Spleen (tissue), 11 donors: ENCODE measurements around the gene TJP2. TPM values are rescaled to one million over a fixed set of nuclear protein-coding genes. Genes with fewer than 3 reads are reported as not detected.

Experiments
- DNase-seq: peaks from one replicate; pipeline ENCODE4 v3.0.0-alpha.2; 2020
- H3K27ac ChIP-seq, 8 donors: fragments of 200-600 bp; sonication (generic) in 7 of 8; 1 replicate in 4 of 8; 2 replicates in 4 of 8; pipeline versions ENCODE4 v1.5.0 to v1.8.0; 2016 to 2021; ENCODE audit warnings: inconsistent platforms in 4 of 8, mild to moderate bottlenecking in 4 of 8, moderate library complexity in 1 of 8
- H3K27me3 ChIP-seq, 7 donors: fragments of 200-600 bp; sonication (generic) in 6 of 7; replicated peaks in 1 of 7; 1 replicate in 4 of 7; 2 replicates in 3 of 7; pipeline versions ENCODE4 v1.5.0 to v1.8.0; 2016 to 2021; ENCODE audit warnings: inconsistent platforms in 3 of 7, mild to moderate bottlenecking in 1 of 7
- H3K36me3 ChIP-seq, 6 donors: fragments of 200-600 bp; sonication (generic) in 5 of 6; 1 replicate in 4 of 6; 2 replicates in 2 of 6; pipeline versions ENCODE4 v1.5.0 to v1.8.0; 2016 to 2021; ENCODE audit warnings: inconsistent platforms in 2 of 6
- H3K4me1 ChIP-seq, 6 donors: fragments of 200-600 bp; sonication (generic) in 5 of 6; 1 replicate in 3 of 6; 2 replicates in 3 of 6; pipeline versions ENCODE4 v1.5.0 to v1.8.0; 2016 to 2021; ENCODE audit warnings: inconsistent platforms in 3 of 6
- H3K4me3 ChIP-seq, 8 donors: fragments of 200-600 bp; sonication (generic) in 7 of 8; 1 replicate in 4 of 8; 2 replicates in 4 of 8; pipeline versions ENCODE4 v1.5.0 to v1.8.0; 2016 to 2021; ENCODE audit warnings: inconsistent platforms in 4 of 8, mild to moderate bottlenecking in 4 of 8, moderate library complexity in 2 of 8
- H3K9me3 ChIP-seq, 8 donors: fragments of 200-600 bp; sonication (generic) in 7 of 8; 1 replicate in 4 of 8; 2 replicates in 4 of 8; pipeline versions ENCODE4 v1.5.0 to v1.8.0; 2016 to 2021; ENCODE audit warnings: inconsistent platforms in 4 of 8
- POLR2A ChIP-seq, 3 donors: fragments of 450-650 bp; IDR thresholded peaks; one replicate each; pipeline ENCODE4 v1.5.1; 2017; ENCODE audit warnings: antibody characterized with exemption in 3 of 3, mild to moderate bottlenecking in 1 of 3
- POLR2AphosphoS5 ChIP-seq, 3 donors: sonication (generic); formaldehyde crosslinking; IDR thresholded peaks; one replicate each; pipeline ENCODE4 v1.5.1; 2017; ENCODE audit warnings: antibody characterized with exemption in 3 of 3
- WGBS, 5 donors: extraction: QIAGEN DNeasy Blood & Tissue Kit in 3 of 5; methylation state at CpG; one replicate each; pipeline versions ENCODE4 v1.1.5 to v1.1.7; 2013 to 2018; 5-methylcytosine and 5-hydroxymethylcytosine counted together
- intact Hi-C: fragments of 100-400 bp; cut with DNase I; formaldehyde crosslinking; loops from one replicate; pipeline ENCODE4 v1.15.0; 2023; ENCODE audit warnings: low total_unique reads
- polyA plus RNA-seq, 3 donors: library from polyadenylated mRNA; stranded (reverse); fragments of 200-250 nt; gene quantifications; one replicate each; pipeline ENCODE4 v1.2.1, GENCODE V29; 2013
- total RNA-seq, 7 donors: library from RNA; depleted of rRNA in 3 of 7; stranded (reverse); fragments of >200 nt in 3 of 7; fragmentation: NEBNext Ultra II Directional in 4 of 7; extraction: Animal tissue kit (Norgen Biotek cat#: 25700) in 4 of 7; gene quantifications; one replicate each; pipeline versions ENCODE4 v1.1.0 to v1.2.1, GENCODE V29; 2016 to 2021
- TF ChIP-seq, protein P1 (sequence below), 11 experiments: fragments of 200-600 bp in 7 of 11; fragments of 450-650 bp in 4 of 11; sonication (generic) in 4 of 11; IDR thresholded peaks in 8 of 11; conservative IDR thresholded peaks in 3 of 11; 1 replicate in 7 of 11; 2 replicates in 4 of 11; pipeline versions ENCODE4 v1.4.0 to v1.8.0; 2016 to 2021; ENCODE audit warnings: antibody characterized with exemption in 11 of 11, inconsistent platforms in 4 of 11, mild to moderate bottlenecking in 1 of 11
- donor health status: healthy with polysubstance abuse.
- donor health status: DM: no; HTN: no; CAD: no; lungs with moderate emphysema.
- donor health status: DM: no; HTN: no; CAD: no.
- donor health status: Bipolar disorder and iron deficiency.
- donor health status: healthy.
- donor health status: DM: no; HTN: no; CAD: no.
- donor health status: DM: yes; HTN: yes; CAD: no.

The TJP2 gene
- total and polyA plus RNA-seq, 10 donors, result 2.9 to 20.5 (median 15.2) TPM

DNA sequence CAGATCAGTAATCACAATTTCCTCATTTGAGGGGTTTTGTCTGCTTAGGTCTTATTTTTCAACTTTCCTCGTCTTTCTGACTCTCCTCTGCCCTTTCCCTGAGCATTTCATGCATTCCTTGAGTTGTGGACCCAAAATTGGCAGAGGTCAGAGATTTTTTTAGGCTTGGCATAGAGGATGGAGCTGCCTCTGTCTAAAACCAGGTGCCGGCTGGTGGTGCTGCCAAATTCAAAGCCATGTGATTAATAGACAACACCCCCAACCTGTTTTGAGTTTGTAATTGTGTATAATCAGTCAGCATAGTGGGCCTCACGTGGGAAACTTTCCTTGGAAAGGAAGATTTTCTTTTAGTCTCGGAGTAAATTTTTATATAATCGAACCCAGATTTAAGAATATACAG is 39.6 kb downstream of the TJP2 start:
- 91 to 98% (median 94%) methylated on average over 5 of the region's 5 CpGs for WGBS, 5 donors
- Histone ChIP-seq H3K4me1 (no peaks in the 10 kb centered on the region), H3K36me3 (peaks cover 0 to 25% (median 0%) of the 10 kb centered on the region in 6 donors), H3K27ac (no peak overlapping the region), H3K9me3 (no peaks in the 10 kb centered on the region), H3K4me3 (no peak overlapping the region), H3K27me3 (no peaks in the 10 kb centered on the region)
- DNase-seq, result no peak
- intact Hi-C loops, result no loop called here
- TF ChIP-seq, protein P1, sequence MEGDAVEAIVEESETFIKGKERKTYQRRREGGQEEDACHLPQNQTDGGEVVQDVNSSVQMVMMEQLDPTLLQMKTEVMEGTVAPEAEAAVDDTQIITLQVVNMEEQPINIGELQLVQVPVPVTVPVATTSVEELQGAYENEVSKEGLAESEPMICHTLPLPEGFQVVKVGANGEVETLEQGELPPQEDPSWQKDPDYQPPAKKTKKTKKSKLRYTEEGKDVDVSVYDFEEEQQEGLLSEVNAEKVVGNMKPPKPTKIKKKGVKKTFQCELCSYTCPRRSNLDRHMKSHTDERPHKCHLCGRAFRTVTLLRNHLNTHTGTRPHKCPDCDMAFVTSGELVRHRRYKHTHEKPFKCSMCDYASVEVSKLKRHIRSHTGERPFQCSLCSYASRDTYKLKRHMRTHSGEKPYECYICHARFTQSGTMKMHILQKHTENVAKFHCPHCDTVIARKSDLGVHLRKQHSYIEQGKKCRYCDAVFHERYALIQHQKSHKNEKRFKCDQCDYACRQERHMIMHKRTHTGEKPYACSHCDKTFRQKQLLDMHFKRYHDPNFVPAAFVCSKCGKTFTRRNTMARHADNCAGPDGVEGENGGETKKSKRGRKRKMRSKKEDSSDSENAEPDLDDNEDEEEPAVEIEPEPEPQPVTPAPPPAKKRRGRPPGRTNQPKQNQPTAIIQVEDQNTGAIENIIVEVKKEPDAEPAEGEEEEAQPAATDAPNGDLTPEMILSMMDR (IDR thresholded peaks at IDR 0.05 in 8 of 11, conservative IDR thresholded peaks at IDR 0.05 in 3 of 11), result no peak
- TF ChIP-seq POLR2A (IDR thresholded peaks at IDR 0.05) (no peak), POLR2AphosphoS5 (IDR thresholded peaks at IDR 0.05) (no peak)

DNA sequence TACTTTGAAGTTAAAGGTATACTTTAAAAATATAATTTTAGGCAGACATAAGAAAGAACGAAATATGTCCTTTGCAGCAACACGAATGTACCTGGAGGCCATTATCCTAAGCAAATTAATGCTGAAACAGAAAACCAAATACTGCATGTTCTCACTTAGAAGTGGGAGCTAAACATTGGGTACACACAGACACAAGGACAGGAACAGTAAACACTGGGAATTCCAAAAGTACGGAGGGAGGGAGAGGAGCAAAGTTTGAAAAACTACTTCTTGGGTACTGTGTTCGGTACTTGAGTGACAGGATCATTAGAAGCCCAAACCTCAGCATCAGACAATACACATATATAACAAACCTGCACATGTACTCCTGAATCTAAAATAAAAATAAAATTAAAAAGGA is 40.9 kb downstream of the TJP2 start:
- DNase-seq, result no peak
- Histone ChIP-seq H3K27me3 (no peaks in the 10 kb centered on the region), H3K9me3 (no peaks in the 10 kb centered on the region), H3K4me1 (no peaks in the 10 kb centered on the region), H3K36me3 (peaks cover 0 to 38% (median 0%) of the 10 kb centered on the region in 6 donors), H3K27ac (no peak overlapping the region), H3K4me3 (no peak overlapping the region)
- TF ChIP-seq POLR2AphosphoS5 (IDR thresholded peaks at IDR 0.05) (no peak), POLR2A (IDR thresholded peaks at IDR 0.05) (no peak)
- TF ChIP-seq, protein P1 (IDR thresholded peaks at IDR 0.05 in 8 of 11, conservative IDR thresholded peaks at IDR 0.05 in 3 of 11), result no peak
- 95 to 99% (median 96%) methylated on average over 4 of the region's 4 CpGs for WGBS, 5 donors
- intact Hi-C loops, result no loop called here

DNA sequence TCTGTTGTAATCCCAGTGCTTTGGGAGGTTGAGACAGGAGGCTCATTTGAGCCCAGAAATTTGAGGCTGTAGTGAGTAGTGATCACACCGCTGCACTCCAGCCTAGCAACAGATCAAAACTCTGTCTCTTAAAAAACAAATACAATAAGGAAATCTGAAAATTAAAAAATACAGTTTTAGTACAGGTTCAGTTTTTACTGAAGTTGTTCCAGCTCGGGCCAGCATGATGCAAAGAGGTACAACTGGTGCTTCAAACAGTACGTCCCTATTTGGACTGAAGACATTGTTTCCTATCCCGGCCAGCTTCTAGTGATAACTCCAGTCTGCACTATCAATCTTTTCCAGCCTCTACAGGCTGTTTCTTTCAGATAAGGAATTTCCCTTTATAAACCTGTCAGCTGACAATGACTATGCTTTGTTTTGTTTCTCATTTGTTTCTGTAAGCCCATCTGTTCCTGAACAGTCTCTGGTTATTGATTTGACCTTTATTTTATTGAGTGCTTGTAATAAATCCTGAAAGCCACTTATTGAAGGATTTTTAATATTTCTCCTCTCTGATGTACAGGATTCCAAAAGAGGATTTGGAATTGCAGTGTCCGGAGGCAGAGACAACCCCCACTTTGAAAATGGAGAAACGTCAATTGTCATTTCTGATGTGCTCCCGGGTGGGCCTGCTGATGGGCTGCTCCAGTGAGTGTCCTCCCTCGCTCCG is 41.9 kb downstream of the TJP2 start:
- WGBS, 5 donors, result 70 to 82% (median 78%) methylated on average over 9 of the region's 9 CpGs
- DNase-seq, result no peak
- H3K36me3 ChIP-seq, result peaks cover 0 to 47% (median 1%) of the 10 kb centered on the region in 6 donors
- H3K4me3 ChIP-seq, result no peak overlapping the region
- intact Hi-C loops, result no loop called here
- no peaks in the 10 kb centered on the region for H3K4me1 ChIP-seq
- H3K27ac ChIP-seq, result no peak overlapping the region
- H3K27me3 ChIP-seq, result no peaks in the 10 kb centered on the region
- no peaks in the 10 kb centered on the region for H3K9me3 ChIP-seq
- TF ChIP-seq POLR2A (IDR thresholded peaks at IDR 0.05), result no peak
- no peak for TF ChIP-seq POLR2AphosphoS5 (IDR thresholded peaks at IDR 0.05)
- TF ChIP-seq, protein P1 (IDR thresholded peaks at IDR 0.05 in 8 of 11, conservative IDR thresholded peaks at IDR 0.05 in 3 of 11), result no peak

DNA sequence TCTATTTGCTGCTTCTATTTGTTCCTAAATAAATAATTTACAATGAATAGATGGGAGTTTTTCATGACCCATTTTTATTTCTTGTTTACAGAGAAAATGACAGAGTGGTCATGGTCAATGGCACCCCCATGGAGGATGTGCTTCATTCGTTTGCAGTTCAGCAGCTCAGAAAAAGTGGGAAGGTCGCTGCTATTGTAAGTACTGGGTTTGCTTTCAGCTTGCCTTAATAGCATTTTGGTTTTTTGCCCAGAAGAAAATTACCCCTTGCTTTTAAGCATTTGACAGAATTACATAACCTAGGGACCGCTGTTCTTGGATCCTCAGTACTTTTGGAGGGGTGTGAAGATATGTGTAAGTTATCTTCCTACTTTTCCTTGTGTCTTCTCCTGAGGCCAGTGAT is 44.1 kb downstream of the TJP2 start:
- Histone ChIP-seq H3K9me3 (no peaks in the 10 kb centered on the region), H3K4me3 (no peak overlapping the region), H3K27ac (no peak overlapping the region), H3K36me3 (peaks cover 0 to 61% (median 4%) of the 10 kb centered on the region in 6 donors), H3K4me1 (no peaks in the 10 kb centered on the region), H3K27me3 (no peaks in the 10 kb centered on the region)
- TF ChIP-seq POLR2A (IDR thresholded peaks at IDR 0.05), result no peak
- intact Hi-C loops, result no loop called here
- WGBS, 5 donors, result 91 to 98% (median 93%) methylated on average over 3 of the region's 3 CpGs
- no peak for DNase-seq
